Measurements from ENCODE around the gene SH2D4B. TPM values are rescaled to one million over a fixed set of nuclear protein-coding genes. Genes with fewer than 3 reads are reported as not detected.
A peak's percentile ranks its signal among the peaks of the same experiment; 100 is the strongest.
"Not testable (repeated sequence)": the region's sequence is repeated elsewhere in the genome, so short reads cannot be mapped to it uniquely, and the experiment has no call there.

SH2D4B gene
- total RNA-seq, 1 experiment from 2014 or later: not detected

DNA sequence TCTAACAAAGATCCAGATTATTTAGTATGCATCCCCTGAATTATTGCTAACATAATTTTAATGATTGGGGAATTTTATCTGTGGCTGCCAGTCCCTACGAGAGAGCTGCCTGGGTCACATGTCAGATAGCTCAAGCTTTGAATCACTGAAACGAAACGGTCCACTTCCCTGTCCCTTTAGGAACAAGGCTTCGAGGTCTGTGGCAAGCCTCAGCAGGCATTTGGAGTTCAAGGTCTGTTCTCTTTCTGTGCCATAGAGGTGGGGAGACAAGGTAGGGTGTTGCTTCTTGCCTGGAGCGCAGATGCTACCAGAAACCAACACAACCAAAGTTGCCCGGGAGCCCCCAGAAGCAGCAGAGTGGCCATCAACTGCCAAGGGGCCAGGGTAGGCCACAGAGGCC is 13.9 kb upstream of the SH2D4B start:
- DNase-seq (ENCODE audit: low read depth): no peak

DNA sequence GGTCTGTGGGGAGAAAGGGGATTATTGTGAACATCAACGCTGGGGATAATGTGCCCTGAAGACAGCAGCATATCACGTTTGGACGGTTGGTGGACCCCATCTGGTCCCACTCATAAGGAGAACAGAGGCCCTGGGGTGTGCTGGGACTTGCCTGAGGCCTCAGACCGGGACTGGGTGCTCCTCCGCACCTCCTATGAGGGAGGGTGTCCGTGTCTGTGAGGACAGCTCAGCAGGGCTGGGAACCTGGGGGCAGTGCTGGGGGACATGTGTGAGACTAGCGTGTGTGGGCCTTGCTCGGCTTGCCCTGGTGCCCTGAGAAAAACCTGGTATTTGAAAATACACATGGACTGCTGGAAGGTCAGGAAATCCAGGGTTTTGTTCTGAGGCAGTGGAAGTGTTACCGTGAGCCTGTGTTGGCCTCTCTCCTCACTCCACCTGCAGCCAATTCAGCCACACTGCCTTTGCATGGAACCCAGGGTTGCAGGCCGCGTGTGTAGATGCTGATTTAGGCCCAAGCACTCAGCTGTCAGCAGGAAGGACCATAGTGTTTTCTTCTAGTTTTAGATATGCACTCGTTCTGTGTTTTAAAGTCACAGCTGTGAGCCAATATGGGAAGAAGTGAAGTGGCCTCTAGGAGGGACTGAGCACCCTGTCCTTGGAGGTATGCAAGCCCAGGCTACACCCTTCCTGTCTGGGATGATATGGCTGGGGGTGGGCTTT is 13.4 kb upstream of the SH2D4B start:
- DNase-seq (ENCODE audit: low read depth): no peak

DNA sequence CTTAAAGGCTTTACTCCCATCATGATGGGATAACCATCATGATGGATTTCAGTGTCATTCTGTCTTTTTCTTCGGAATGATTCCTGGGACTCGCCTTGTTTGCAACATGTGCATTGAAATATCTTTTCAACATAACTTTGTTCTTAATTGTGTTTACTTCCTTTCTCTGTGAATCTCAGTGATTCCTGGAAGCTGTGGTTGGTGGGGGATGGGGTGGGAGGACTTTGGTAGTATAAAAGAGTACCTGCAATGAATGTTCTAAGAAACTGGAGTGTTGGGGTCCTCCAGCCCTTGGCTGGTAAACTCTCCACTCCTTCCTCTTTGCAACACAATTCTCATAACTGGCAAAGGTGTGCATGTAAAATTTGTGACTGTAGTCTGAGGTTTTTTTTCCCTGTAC is 11.5 kb upstream of the SH2D4B start:
- DNase-seq (ENCODE audit: low read depth): no peak

DNA sequence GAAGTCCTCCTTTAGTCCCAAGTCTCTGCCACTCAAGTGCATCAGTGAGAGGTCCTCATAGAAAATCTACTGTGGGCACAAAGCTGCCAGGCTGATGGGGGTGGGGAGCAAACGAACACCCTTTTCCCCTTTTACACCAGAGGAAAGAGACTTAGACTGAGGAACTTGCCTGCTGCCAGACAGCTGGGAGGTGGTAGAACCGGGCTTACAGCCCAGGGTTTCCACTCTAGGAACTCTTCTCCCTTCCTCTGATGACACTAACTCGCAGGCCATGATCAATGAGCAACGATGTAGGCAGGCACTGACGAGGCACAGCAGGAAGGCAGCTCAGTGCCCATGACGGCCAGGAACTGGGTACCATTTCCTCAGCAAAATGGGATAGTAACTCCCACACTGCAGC is 11.0 kb upstream of the SH2D4B start:
- DNase-seq (ENCODE audit: low read depth): no peak

DNA sequence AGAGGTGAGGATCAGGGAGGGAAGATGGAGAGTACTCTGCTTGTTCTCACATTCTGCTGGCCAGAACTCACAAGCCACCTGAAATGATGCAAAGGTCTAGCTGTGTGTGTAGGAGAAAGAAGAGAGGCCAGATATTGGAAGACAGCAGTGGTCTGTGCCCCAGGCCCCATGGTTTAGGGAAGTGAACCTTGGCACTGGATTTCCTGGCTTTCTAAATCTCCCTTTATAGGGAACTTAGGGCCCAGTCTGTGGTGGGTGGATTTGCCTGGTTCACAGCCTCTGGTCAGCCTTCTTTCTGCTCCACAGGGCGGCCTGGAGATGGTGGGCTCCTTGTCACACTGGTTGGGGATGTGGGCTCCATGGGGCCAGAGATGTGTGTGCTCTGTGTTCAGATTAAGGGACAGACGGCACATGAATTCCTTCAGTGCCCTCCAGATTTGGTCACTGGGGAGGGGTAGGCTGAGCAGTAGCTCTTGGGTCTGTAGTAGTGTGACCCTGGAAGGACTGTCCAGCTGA is 9.5 kb upstream of the SH2D4B start:
- DNase-seq (ENCODE audit: low read depth): no peak

DNA sequence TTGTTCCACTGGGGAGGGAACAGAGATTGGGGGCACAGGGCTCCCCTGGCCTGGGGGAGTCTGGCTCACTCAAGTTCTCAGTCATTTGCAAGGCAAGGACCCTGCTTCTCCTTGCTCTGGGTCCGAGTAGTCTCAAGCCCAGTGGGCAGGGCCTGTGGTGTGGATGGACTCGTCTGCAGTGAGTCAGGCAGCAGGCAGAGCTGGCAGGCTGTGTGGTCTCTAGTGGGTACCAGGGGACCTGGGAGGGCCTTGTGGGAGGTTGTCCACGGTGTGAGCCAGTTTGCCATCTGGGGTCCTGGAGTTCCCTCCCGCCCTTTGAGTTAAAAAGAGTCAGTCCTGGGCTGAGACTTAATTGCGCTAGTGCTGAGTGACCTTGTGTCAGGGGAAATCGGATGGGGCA is 8.8 kb upstream of the SH2D4B start:
- no peak for DNase-seq (ENCODE audit: low read depth)

DNA sequence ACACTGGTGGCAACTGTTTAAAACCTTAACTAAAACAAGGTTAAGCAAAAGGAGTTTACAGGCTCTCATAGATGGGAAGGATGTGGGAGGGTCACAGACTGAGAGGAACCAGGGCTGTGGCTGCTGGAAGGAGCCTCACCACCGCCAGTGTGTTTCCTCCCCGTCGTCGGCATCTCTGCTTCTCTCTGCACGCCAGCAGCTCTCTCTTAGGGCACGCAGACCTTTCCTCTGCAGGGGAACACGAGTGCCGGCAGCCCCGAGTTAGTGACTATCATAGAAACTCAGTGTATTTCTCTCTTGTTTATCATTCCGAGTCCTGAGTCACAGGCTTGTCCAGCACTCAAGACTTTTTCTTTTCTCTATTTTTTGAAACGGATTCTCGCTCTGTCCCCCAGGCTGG is 8.1 kb upstream of the SH2D4B start:
- DNase-seq (ENCODE audit: low read depth): no peak

DNA sequence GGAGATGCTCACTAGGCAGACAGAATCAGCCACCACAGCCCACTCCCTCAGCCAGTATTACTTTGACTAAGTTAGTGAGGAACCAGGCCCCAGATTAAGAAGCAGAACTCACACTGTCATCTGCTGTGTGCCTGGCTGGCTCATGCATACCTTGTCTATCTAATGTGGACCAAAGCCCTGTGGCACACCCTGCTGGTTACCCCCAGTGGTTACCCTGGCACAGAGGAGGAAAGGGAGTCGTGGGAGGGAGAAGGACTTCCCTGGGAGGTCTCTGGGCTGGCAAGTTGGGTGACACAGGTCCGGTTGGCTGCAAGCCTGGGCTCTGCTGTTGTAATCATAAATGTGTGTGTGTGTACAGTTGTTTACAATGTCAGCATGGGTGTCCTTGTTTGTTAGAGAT is 7.5 kb upstream of the SH2D4B start:
- DNase-seq (ENCODE audit: low read depth): peak; percentile 13

DNA sequence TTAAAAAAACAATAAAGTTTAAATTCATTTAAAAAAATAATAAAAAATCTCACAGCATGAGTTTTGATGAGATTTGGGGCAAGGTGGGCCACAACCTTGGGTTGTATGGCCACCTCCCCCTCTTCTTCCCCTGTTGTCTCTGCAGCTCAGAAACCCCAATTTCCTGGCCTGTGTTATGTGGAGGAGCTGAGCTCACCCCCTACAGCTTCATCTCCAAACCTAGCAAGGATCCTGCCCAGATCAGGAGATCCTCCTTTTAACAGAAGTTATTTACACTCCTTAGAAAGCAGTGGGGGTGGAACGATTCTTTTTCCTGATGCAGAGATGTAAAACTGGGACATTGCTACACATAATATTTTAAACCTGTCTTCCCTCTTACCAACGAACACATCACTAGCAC is 6.9 kb upstream of the SH2D4B start:
- DNase-seq (ENCODE audit: low read depth): no peak

DNA sequence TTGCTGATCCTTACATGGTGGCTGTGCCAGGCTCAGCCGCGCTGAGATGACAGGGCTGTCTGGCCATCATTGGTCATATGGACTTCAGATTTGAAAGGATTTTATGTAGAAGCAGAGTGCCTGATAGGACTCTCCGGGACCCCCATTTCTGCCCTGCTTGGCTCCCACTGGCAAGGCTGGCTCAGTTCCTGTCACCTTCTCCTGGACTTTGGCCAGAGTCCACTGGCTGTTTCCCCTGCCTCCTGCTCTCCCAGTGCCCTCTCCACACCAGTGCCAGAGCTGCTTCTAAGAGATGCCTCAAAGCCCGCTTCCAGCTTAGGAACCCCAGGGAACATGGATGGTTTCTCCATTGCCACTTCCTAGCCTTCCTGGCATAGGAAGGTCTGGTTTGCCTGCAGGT is 5.1 kb upstream of the SH2D4B start:
- DNase-seq (ENCODE audit: low read depth): no peak

DNA sequence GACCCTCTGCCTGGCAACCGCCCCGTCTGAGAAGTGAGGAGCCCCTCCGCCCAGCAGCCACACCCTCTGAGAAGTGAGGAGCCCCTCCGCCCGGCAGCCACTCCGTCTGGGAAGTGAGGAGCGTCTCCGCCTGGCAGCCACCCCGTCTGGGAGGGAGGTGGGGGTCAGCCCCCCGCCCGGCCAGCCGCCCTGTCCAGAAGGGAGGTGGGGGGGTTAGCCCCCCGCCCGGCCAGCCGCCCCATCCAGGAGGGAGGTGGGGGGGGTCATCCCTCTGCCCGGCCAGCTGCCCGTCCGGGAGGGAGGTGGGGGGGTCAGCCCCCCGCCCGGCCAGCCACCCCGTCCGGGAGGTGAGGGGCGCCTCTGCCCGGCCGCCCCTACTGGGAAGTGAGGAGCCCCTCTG is 3.6 kb upstream of the SH2D4B start:
- DNase-seq (ENCODE audit: low read depth): not testable (repeated sequence)

DNA sequence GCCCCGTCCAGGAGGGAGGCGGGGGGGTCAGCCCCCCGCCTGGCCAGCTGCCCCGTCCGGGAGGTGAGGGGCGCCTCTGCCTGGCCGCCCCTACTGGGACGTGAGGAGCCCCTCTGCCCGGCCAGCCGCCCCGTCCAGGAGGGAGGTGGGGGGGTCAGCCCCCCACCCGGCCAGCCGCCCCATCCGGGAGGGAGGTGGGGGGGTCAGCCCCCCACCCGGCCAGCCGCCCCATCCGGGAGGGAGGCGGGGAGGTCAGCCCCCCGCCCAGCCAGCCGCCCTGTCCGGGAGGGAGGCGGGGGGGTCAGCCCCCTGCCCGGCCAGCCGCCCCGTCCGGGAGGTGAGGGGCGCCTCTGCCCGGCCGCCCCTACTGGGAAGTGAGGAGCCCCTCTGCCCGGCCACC is 3.1 kb upstream of the SH2D4B start:
- not testable (repeated sequence) for DNase-seq (ENCODE audit: low read depth)

DNA sequence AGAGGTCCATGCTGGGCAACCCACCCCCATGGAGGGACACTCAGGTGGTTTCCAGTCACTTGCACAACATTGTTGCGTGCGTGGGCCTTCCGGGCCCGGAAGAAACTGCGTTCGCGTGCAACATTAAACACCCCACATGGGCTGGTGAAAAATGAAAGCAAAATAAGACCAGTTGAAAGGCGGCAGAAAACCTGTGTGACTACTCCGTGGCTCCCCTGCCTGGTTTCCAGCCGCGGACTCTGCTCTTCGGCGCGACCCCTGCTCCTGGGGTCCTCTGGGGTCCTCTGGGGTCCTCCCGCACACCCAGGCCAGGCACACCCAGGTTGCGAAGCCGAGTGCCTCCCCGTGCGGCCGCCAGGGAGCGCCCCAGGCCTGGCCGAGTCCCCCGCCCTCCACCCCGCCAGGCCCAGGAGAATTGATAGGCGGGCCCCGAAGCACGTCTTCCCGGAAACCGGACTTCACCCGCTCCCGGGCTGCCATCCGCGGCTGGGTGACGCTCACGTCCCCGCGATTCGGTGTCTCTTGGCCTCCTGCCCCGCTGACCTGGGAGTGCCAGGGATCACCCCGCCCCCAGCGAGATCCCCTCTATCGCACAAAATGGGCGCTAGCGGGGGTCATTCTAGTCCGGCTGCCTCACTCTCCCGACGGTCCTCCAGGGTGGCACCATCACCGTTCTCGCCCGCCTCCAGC is 1.9 kb upstream of the SH2D4B start:
- DNase-seq (ENCODE audit: low read depth): peak; percentile 45

DNA sequence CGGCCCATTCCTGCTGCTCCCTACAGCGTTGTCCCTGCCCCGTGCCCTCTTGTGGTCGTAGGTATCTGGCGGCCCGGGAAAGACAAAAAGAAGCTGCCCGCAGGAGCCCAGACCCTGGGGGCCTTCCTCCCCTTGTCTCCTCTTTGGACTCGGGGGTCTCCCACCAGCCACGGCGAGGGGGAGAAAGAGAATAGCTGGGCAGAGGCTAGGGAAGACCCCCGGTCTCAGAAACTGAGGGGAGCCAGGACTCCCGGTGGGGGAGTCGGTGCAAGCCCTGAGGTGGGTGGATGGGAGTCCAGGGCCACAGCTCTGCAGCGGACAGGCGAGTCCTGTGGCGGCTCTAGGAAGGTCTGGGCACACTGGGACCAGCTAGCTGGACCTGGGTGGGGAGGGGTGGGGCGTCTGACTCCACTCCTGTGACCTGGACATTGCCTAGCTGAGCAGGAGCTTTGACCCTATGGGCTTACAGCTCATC is 1.3 kb upstream of the SH2D4B start:
- no peak for DNase-seq (ENCODE audit: low read depth)

DNA sequence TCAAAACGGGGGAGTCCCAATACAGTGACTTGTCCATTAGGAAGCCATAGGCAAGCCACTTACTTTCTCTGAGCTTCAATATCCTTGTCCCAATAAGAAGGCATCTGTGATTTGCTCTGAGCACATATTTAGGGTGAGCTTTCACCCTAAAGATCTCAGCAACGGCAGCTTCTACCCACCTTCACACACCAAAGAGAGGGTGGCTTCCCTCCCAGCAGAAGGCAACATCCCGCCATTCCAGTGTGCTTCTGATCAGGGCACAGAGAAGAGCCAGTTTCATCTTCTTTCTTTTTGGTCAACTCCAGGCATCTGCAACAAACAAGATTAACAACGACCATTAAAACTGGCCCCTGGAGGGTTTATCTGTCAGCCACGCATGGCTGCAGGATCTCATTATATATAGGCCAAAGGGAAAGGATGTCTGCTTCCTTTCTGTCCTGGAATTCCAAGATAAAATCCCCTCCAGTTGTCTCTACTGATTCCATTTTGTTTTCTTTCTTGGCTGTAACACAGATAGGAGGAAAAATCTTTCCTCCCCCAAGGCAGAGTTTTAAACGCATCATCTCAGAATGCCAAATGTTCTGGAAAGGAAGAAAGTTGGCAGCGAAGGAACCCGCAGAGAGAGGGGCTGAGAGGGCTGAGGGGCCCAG is 491 bp upstream of the SH2D4B start:
- DNase-seq (ENCODE audit: low read depth): no peak

DNA sequence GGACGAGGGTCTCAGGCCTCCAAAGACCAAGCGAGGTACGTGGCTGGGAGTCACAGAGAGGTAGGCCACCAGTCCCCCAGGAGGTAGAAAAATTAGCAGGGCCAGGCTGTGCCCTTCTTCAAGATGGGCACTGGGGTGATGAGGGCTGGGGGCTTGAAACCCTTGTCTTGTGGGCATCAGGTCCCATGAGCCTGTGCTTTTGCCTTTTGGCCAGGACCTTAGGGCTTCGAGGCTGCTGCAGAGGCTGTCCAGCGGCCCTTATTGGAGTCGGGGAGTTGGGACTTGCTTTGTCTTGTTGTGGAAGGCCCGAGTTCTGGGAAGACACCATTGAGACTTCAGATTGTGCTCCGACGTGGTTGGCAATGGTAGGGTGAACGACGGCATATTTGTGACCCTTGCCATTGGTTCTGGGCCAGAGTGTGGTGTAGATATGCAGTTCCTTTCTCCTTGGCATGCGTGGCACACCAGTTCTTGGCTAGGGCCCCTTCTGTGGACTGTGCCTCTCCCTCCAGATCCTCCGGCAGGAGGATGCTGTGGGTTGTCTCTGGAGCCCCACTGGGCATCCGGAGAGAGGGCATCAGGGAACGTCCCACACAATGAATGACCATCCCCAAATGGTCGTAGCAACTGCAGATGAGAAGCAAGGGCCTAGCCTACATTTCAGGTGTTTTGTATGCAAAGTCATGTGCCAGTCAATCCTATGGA is 931 bp downstream of the SH2D4B start:
- no peak for DNase-seq (ENCODE audit: low read depth)

DNA sequence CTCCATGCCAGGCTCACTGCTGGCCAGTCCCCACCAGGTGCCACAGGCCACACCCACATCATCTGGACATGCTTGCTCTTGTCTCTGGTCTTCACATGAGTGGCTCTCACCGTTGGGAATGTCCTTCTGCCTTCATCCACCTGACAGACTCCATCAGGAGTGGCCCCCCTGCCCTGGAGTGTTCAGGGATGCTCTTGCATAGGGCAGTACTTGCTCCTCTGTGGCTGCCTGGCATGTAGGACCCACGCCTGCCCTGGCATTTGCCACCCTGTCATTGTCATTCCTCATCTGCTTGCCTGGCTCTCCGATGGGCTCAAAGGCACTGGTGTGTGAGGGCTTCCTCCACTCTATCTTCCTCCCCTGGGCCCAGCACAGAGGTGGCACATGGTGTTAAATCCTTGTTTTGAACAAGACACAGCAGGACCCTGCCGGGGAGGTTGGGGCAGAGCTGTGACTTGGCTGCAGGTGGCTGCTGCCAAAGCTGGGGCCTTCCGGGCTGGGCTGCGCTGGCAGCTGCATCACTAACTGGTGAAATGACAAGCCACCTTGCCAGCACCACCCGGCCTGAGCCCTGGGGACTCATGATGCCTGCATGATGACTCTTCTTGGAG is 1.8 kb downstream of the SH2D4B start:
- DNase-seq (ENCODE audit: low read depth): no peak

DNA sequence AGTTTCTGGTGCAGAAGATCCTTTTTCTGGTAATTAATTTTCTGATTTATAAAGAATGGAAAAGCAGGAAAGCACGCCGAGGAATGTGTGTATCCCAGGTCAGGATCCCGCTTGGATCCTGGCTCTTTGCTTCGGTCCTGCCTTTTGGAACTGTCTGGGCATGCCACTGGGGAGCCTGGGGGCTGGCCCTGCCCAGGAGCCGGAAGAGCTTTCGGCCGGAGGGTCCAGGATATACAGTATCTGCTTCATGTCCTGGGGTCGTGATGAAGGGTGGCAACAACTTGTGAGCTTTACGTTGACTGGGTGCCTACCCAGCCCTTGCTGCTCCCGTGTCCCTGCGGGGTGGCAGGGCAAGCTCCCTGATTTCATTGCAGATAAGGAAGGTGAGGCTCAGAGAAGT is 2.4 kb downstream of the SH2D4B start:
- DNase-seq (ENCODE audit: low read depth): no peak

DNA sequence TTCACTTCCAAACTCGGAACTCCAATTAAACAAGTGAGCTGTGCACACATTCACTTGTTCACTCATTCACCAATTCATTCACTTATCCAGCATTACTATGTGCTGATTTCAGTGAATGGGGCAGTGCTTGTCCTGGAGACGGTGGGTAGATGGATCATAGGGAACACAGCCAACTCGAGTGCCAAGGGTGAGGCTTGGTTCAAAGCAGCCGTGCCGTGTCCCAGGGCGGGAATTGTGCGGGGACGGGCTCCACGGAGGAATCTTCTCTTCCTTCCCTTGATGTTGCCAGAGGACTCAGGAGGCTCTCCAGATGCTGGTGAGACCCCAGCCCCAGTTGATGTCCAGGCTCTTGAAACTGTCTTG is 2.9 kb downstream of the SH2D4B start:
- no peak for DNase-seq (ENCODE audit: low read depth)

DNA sequence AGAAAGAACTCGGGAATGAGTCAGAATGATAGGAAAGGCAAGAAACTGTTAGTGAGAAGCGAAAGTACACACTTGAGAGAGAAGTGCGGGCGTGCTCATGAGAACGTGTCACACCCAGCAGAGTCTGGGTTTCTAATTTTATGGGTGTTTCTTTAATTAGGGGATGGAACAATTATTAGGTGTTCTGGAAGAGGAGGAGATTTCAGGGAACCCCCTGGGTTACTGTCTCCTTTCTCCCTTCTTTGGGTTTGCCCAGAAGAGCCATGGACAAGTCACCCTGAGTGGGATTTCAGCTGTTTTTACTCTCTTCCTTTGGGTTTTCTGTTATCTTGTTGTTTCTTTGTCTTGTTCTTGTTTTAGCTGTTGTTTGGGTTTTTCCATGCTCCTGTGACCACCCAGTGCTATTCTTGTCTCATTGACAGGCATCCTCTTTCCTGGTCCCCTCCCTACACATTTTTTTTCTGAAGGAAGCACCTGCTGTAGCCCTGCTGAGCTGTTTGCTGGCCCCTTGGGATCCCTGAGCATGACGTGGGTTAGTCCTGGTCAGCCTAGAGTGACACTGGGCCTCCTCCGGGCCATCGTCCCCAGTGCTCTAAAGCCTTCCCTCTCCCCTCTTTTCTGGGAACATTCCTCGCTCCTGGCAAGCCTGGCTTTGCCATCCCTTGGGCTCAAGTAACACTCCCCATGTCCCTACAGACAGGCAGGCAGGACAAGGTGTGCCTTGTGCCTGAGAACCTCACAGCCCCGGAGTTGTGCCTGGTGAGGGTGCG is 3.5 kb downstream of the SH2D4B start:
- no peak for DNase-seq (ENCODE audit: low read depth)

DNA sequence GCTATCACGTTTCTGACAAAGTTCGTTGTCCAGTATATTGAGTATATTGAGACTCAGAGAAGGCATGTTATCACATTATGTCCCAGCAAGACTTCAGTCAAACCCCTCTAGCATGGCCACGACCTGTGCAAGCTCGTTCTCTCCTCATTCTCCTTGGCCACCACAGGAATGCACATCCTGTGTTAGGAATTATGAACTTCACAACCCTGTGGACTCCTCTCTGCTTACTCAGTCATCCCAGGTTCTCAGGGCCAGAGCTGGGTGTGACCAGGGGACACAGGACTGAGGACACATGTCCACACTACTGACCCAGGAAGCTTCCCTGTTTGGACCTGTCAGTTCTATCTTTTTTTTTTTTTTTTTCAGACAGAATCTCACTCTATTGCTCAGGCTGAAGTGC is 4.4 kb downstream of the SH2D4B start:
- no peak for DNase-seq (ENCODE audit: low read depth)
